Endothelial cell (in vitro differentiated cells): ENCODE data around the gene RBFOX2. TPM values are rescaled to one million over a fixed set of nuclear protein-coding genes. Genes with fewer than 3 reads are reported as not detected.

Experiments
- DNase-seq: peaks from one replicate; pipeline ENCODE4 v3.0.0; 2021; ENCODE audit warnings: low spot score
- H3K27ac Mint-ChIP-seq: one replicate; pipeline ENCODE4 v1.8.0; 2021; ENCODE audit warnings: mixed read lengths, inconsistent platforms; ENCODE audit not compliant: unreplicated experiment
- H3K27me3 Mint-ChIP-seq: one replicate; pipeline ENCODE4 v1.8.0; 2021; ENCODE audit warnings: mild to moderate bottlenecking, moderate library complexity, mixed read lengths, inconsistent platforms; ENCODE audit not compliant: unreplicated experiment
- H3K36me3 Mint-ChIP-seq: one replicate; pipeline ENCODE4 v1.8.0; 2021; ENCODE audit warnings: mild to moderate bottlenecking, low read depth, mixed read lengths, inconsistent platforms; ENCODE audit not compliant: unreplicated experiment
- H3K4me1 Mint-ChIP-seq: one replicate; pipeline ENCODE4 v1.8.0; 2021; ENCODE audit warnings: mild to moderate bottlenecking, mixed read lengths, inconsistent platforms; ENCODE audit not compliant: unreplicated experiment
- H3K4me3 Mint-ChIP-seq: one replicate; pipeline ENCODE4 v1.8.0; 2021; ENCODE audit warnings: mild to moderate bottlenecking, mixed read lengths, inconsistent platforms; ENCODE audit not compliant: unreplicated experiment
- H3K9me3 Mint-ChIP-seq: one replicate; pipeline ENCODE4 v1.8.0; 2021; ENCODE audit warnings: mixed read lengths, inconsistent platforms; ENCODE audit not compliant: unreplicated experiment
- CTCF ChIP-seq: fragments of 200-600 bp; sonication (generic); IDR thresholded peaks from one replicate; pipeline ENCODE4 v1.5.0; 2021; ENCODE audit warnings: antibody characterized with exemption; ENCODE audit not compliant: unreplicated experiment
- total RNA-seq: library from RNA; stranded (reverse); fragmentation: NEBNext Ultra II Directional; extraction: Animal tissue kit (Norgen Biotek cat#: 25700); gene quantifications from one replicate; pipeline ENCODE4 v1.2.1, GENCODE V29; 2021; ENCODE audit not compliant: unreplicated experiment

The RBFOX2 gene
- total RNA-seq, 1 donor from 2014 or later: 228 TPM

GRCh38 chr22:35852076-35852475, 176.5 kb downstream of the RBFOX2 start:
- peaks cover 13% of the 10 kb centered on the region for H3K4me1 Mint-ChIP-seq
- H3K36me3 Mint-ChIP-seq: no peaks in the 10 kb centered on the region
- no peak for TF ChIP-seq CTCF
- no peak overlapping the region for H3K27ac Mint-ChIP-seq
- no peaks in the 10 kb centered on the region for H3K9me3 Mint-ChIP-seq
- peaks cover 3% of the 10 kb centered on the region for H3K27me3 Mint-ChIP-seq
- no peak for DNase-seq
- H3K4me3 Mint-ChIP-seq: no peak overlapping the region

- Mint-ChIP-seq H3K36me3 (no peaks in the 10 kb centered on the region), H3K9me3 (no peaks in the 10 kb centered on the region), H3K4me3 (no peak overlapping the region), H3K4me1 (peaks cover 13% of the 10 kb centered on the region), H3K27me3 (peaks cover 3% of the 10 kb centered on the region), H3K27ac (no peak overlapping the region)
- no peak for DNase-seq
- no peak for TF ChIP-seq CTCF
Measured at GRCh38 chr22:35850831-35851230, 177.8 kb downstream of the RBFOX2 start.

- H3K4me3 Mint-ChIP-seq: no peak overlapping the region
- TF ChIP-seq CTCF: no peak
- no peaks in the 10 kb centered on the region for H3K36me3 Mint-ChIP-seq
- peaks cover 3% of the 10 kb centered on the region for H3K27me3 Mint-ChIP-seq
- H3K4me1 Mint-ChIP-seq: peaks cover 37% of the 10 kb centered on the region
- peak overlapping the region; percentile 49 for H3K27ac Mint-ChIP-seq
- no peak for DNase-seq
- H3K9me3 Mint-ChIP-seq: no peaks in the 10 kb centered on the region
Measured at GRCh38 chr22:35846804-35847203, 181.8 kb downstream of the RBFOX2 start.

GRCh38 chr22:35844886-35845285, 183.7 kb downstream of the RBFOX2 start:
- H3K27ac Mint-ChIP-seq: no peak overlapping the region
- peaks cover 36% of the 10 kb centered on the region for H3K4me1 Mint-ChIP-seq
- no peaks in the 10 kb centered on the region for H3K9me3 Mint-ChIP-seq
- DNase-seq: no peak
- H3K27me3 Mint-ChIP-seq: peaks cover 5% of the 10 kb centered on the region
- no peak overlapping the region for H3K4me3 Mint-ChIP-seq
- TF ChIP-seq CTCF: no peak
- no peaks in the 10 kb centered on the region for H3K36me3 Mint-ChIP-seq

GRCh38 chr22:35842954-35843353, 185.7 kb downstream of the RBFOX2 start:
- Mint-ChIP-seq H3K4me1 (peaks cover 45% of the 10 kb centered on the region), H3K36me3 (no peaks in the 10 kb centered on the region), H3K9me3 (no peaks in the 10 kb centered on the region), H3K27ac (peak overlapping the region; percentile 80), H3K4me3 (no peak overlapping the region), H3K27me3 (peaks cover 6% of the 10 kb centered on the region)
- peak; percentile 34 for TF ChIP-seq CTCF
- peak; percentile 40 for DNase-seq
